GM23338 (cell line): ENCODE measurements around the gene IFI6. TPM values are rescaled to one million over a fixed set of nuclear protein-coding genes. Genes with fewer than 3 reads are reported as not detected.

ENCODE experiments used
- ATAC-seq: fragments of 200-7000 bp; cut with Tn5 transposase; 3 replicates; pipeline ENCODE4 v1.9.1; 2020
- DNase-seq: peaks from one replicate; pipeline ENCODE4 v3.0.0-alpha.2; 2015; ENCODE audit warnings: low spot score
- H2AFZ ChIP-seq: fragments of 200-600 bp; sonication (generic); 2 replicates; pipeline ENCODE4 v1.8.0; 2016; ENCODE audit warnings: antibody characterized with exemption, mild to moderate bottlenecking, moderate library complexity
- H3F3A ChIP-seq: fragments of 200-600 bp; sonication (generic); replicated peaks from 2 replicates; pipeline ENCODE4 v1.8.0; 2017; ENCODE audit warnings: antibody characterized with exemption, mixed run types, low read depth
- H3K27ac ChIP-seq: fragments of 200-600 bp; sonication (generic); 2 replicates; pipeline ENCODE4 v1.6.1; 2016; ENCODE audit warnings: low read depth
- H3K27me3 ChIP-seq: fragments of 200-600 bp; sonication (generic); 2 replicates; pipeline ENCODE4 v1.8.0; 2016; ENCODE audit warnings: mild to moderate bottlenecking, mixed run types, moderate library complexity; ENCODE audit not compliant: insufficient read depth
- H3K36me3 ChIP-seq: fragments of 200-600 bp; sonication (generic); 2 replicates; pipeline ENCODE4 v1.8.0; 2016; ENCODE audit warnings: mild to moderate bottlenecking; ENCODE audit not compliant: insufficient read depth
- H3K4me1 ChIP-seq: fragments of 200-600 bp; sonication (generic); 2 replicates; pipeline ENCODE4 v1.8.0; 2016; ENCODE audit warnings: mild to moderate bottlenecking, moderate library complexity; ENCODE audit not compliant: insufficient read depth
- H3K4me2 ChIP-seq: fragments of 200-600 bp; sonication (generic); 2 replicates; pipeline ENCODE4 v1.7.1; 2017; ENCODE audit warnings: mixed run types
- H3K4me3 ChIP-seq: fragments of 200-600 bp; sonication (generic); 2 replicates; pipeline ENCODE4 v1.6.1; 2016; ENCODE audit warnings: mixed run types
- H3K79me2 ChIP-seq: fragments of 200-600 bp; sonication (generic); replicated peaks from 2 replicates; pipeline ENCODE4 v1.8.0; 2017; ENCODE audit warnings: mild to moderate bottlenecking; ENCODE audit not compliant: insufficient read depth
- H3K9me2 ChIP-seq: fragments of 200-600 bp; sonication (generic); 2 replicates; pipeline ENCODE4 v1.8.0; 2017; ENCODE audit not compliant: insufficient read depth
- H4K20me1 ChIP-seq: fragments of 200-600 bp; sonication (generic); replicated peaks from 2 replicates; pipeline ENCODE4 v1.8.0; 2017; ENCODE audit warnings: mild to moderate bottlenecking; ENCODE audit not compliant: insufficient read depth
- H3K27ac Mint-ChIP-seq: 2 replicates; pipeline ENCODE4 v1.8.0; 2020; ENCODE audit warnings: inconsistent platforms, mild to moderate bottlenecking, moderate library complexity, mixed read lengths
- H3K27me3 Mint-ChIP-seq: 3 replicates; pipeline ENCODE4 v1.8.0; 2022; ENCODE audit warnings: low read depth, mild to moderate bottlenecking, moderate library complexity, mixed read lengths, inconsistent platforms; ENCODE audit not compliant: insufficient read depth, poor library complexity
- H3K36me3 Mint-ChIP-seq: 3 replicates; pipeline ENCODE4 v1.8.0; 2021; ENCODE audit warnings: low read depth, mild to moderate bottlenecking, inconsistent platforms, moderate library complexity, mixed read lengths
- H3K4me1 Mint-ChIP-seq: 3 replicates; pipeline ENCODE4 v1.8.0; 2020; ENCODE audit warnings: mild to moderate bottlenecking, inconsistent platforms, mixed read lengths
- H3K4me3 Mint-ChIP-seq: 3 replicates; pipeline ENCODE4 v1.8.0; 2021; ENCODE audit warnings: moderate library complexity, mild to moderate bottlenecking, inconsistent platforms, mixed read lengths
- H3K9me3 Mint-ChIP-seq: 3 replicates; pipeline ENCODE4 v1.8.0; 2020; ENCODE audit warnings: moderate library complexity, mild to moderate bottlenecking, inconsistent platforms, mixed read lengths
- CREB1 ChIP-seq: fragments of 250-450 bp; sonication (Bioruptor Pico); IDR thresholded peaks from 2 replicates; pipeline ENCODE4 v1.5.0; 2020; ENCODE audit warnings: low read depth, mild to moderate bottlenecking, moderate library complexity
- EZH2phosphoT487 ChIP-seq: fragments of 200-600 bp; sonication (generic); IDR thresholded peaks from one replicate; pipeline ENCODE4 v1.8.1; 2018; ENCODE audit warnings: antibody characterized with exemption; ENCODE audit not compliant: unreplicated experiment
- POLR2AphosphoS5 ChIP-seq: IDR thresholded peaks from 2 replicates; pipeline ENCODE4 v1.6.1; 2016; ENCODE audit warnings: antibody characterized with exemption, low read depth
- ZNF331 ChIP-seq: fragments of 250-450 bp; sonication (Bioruptor Pico); IDR thresholded peaks from 2 replicates; pipeline ENCODE4 v1.5.0; 2020; ENCODE audit warnings: low read depth, mild to moderate bottlenecking, moderate library complexity
- polyA plus RNA-seq: library from polyadenylated mRNA; unstranded; fragments of >200 nt; fragmentation: Nextera tagmentation; extraction: Ambion mirVana; gene quantifications from 2 replicates; pipeline ENCODE4 v1.2.1, GENCODE V29; 2016
- total RNA-seq: library from RNA; depleted of rRNA; stranded (reverse); fragments of >200 nt; shearing (Covaris generic); gene quantifications from 2 replicates; pipeline ENCODE4 v1.2.3, GENCODE V29; 2014
- TF ChIP-seq, protein P1 (sequence below): IDR thresholded peaks from one replicate; pipeline ENCODE4 v1.6.1; 2018; ENCODE audit warnings: antibody characterized with exemption; ENCODE audit not compliant: unreplicated experiment
- TF ChIP-seq, protein P2 (sequence below): fragments of 250-450 bp; sonication (Bioruptor Pico); IDR thresholded peaks from 2 replicates; pipeline ENCODE4 v1.5.0; 2020; ENCODE audit warnings: mild to moderate bottlenecking, moderate library complexity

The IFI6 gene
- total and polyA plus RNA-seq, 2 experiments from 2014 or later: 6.3 to 16.0 TPM

DNA sequence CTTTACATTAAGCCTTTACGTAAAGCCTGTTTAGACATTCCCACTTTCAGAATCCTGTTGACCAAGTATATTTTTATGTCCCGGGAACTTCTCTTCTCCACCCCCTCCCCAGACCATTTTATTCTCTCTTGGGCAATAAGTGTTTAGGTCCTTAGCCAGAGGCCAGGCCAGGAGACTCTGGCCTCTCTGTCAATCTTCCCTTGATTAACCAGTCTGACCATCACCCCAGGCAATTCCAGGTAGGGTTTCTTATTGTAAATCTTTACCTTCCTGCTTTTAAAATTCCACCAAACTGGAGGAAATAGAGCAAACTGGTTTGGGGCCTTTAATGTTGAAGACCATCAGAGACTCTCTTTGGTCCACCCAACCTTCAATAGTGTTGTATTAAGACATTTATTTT lies 12.2 kb upstream of the IFI6 start:
- H3K4me1 Mint-ChIP-seq: peaks cover 1% of the 10 kb centered on the region; the same call in 2 of the 3 replicates
- no peaks in the 10 kb centered on the region for H4K20me1 ChIP-seq
- ATAC-seq (no peak), DNase-seq (no peak)
- no peak overlapping the region for H3K4me3 ChIP-seq
- H3K4me1 ChIP-seq: peaks cover 2% of the 10 kb centered on the region
- H3K36me3 ChIP-seq: no peaks in the 10 kb centered on the region; the same call in 1 of the 2 replicates
- TF ChIP-seq ZNF331 (CRISPR knock-in tag): no peak
- TF ChIP-seq, protein P1, sequence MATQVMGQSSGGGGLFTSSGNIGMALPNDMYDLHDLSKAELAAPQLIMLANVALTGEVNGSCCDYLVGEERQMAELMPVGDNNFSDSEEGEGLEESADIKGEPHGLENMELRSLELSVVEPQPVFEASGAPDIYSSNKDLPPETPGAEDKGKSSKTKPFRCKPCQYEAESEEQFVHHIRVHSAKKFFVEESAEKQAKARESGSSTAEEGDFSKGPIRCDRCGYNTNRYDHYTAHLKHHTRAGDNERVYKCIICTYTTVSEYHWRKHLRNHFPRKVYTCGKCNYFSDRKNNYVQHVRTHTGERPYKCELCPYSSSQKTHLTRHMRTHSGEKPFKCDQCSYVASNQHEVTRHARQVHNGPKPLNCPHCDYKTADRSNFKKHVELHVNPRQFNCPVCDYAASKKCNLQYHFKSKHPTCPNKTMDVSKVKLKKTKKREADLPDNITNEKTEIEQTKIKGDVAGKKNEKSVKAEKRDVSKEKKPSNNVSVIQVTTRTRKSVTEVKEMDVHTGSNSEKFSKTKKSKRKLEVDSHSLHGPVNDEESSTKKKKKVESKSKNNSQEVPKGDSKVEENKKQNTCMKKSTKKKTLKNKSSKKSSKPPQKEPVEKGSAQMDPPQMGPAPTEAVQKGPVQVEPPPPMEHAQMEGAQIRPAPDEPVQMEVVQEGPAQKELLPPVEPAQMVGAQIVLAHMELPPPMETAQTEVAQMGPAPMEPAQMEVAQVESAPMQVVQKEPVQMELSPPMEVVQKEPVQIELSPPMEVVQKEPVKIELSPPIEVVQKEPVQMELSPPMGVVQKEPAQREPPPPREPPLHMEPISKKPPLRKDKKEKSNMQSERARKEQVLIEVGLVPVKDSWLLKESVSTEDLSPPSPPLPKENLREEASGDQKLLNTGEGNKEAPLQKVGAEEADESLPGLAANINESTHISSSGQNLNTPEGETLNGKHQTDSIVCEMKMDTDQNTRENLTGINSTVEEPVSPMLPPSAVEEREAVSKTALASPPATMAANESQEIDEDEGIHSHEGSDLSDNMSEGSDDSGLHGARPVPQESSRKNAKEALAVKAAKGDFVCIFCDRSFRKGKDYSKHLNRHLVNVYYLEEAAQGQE: no peak
- TF ChIP-seq CREB1 (CRISPR knock-in tag): no peak
- TF ChIP-seq POLR2AphosphoS5: no peak
- TF ChIP-seq, protein P2, sequence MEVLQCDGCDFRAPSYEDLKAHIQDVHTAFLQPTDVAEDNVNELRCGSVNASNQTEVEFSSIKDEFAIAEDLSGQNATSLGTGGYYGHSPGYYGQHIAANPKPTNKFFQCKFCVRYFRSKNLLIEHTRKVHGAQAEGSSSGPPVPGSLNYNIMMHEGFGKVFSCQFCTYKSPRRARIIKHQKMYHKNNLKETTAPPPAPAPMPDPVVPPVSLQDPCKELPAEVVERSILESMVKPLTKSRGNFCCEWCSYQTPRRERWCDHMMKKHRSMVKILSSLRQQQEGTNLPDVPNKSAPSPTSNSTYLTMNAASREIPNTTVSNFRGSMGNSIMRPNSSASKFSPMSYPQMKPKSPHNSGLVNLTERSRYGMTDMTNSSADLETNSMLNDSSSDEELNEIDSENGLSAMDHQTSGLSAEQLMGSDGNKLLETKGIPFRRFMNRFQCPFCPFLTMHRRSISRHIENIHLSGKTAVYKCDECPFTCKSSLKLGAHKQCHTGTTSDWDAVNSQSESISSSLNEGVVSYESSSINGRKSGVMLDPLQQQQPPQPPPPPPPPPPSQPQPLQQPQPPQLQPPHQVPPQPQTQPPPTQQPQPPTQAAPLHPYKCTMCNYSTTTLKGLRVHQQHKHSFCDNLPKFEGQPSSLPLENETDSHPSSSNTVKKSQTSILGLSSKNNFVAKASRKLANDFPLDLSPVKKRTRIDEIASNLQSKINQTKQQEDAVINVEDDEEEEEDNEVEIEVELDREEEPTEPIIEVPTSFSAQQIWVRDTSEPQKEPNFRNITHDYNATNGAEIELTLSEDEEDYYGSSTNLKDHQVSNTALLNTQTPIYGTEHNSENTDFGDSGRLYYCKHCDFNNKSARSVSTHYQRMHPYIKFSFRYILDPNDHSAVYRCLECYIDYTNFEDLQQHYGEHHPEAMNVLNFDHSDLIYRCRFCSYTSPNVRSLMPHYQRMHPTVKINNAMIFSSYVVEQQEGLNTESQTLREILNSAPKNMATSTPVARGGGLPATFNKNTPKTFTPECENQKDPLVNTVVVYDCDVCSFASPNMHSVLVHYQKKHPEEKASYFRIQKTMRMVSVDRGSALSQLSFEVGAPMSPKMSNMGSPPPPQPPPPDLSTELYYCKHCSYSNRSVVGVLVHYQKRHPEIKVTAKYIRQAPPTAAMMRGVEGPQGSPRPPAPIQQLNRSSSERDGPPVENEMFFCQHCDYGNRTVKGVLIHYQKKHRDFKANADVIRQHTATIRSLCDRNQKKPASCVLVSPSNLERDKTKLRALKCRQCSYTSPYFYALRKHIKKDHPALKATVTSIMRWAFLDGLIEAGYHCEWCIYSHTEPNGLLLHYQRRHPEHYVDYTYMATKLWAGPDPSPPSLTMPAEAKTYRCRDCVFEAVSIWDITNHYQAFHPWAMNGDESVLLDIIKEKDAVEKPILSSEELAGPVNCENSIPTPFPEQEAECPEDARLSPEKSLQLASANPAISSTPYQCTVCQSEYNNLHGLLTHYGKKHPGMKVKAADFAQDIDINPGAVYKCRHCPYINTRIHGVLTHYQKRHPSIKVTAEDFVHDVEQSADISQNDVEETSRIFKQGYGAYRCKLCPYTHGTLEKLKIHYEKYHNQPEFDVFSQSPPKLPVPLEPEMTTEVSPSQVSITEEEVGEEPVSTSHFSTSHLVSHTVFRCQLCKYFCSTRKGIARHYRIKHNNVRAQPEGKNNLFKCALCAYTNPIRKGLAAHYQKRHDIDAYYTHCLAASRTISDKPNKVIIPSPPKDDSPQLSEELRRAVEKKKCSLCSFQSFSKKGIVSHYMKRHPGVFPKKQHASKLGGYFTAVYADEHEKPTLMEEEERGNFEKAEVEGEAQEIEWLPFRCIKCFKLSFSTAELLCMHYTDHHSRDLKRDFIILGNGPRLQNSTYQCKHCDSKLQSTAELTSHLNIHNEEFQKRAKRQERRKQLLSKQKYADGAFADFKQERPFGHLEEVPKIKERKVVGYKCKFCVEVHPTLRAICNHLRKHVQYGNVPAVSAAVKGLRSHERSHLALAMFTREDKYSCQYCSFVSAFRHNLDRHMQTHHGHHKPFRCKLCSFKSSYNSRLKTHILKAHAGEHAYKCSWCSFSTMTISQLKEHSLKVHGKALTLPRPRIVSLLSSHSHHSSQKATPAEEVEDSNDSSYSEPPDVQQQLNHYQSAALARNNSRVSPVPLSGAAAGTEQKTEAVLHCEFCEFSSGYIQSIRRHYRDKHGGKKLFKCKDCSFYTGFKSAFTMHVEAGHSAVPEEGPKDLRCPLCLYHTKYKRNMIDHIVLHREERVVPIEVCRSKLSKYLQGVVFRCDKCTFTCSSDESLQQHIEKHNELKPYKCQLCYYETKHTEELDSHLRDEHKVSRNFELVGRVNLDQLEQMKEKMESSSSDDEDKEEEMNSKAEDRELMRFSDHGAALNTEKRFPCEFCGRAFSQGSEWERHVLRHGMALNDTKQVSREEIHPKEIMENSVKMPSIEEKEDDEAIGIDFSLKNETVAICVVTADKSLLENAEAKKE (CRISPR knock-in tag): no peak
- TF ChIP-seq EZH2phosphoT487: no peak
- no peaks in the 10 kb centered on the region for H3K9me2 ChIP-seq
- H2AFZ ChIP-seq: no peak overlapping the region
- no peaks in the 10 kb centered on the region for H3K27me3 ChIP-seq
- no peak overlapping the region for H3K4me3 Mint-ChIP-seq
- no peak overlapping the region for H3K27ac ChIP-seq
- H3K27ac Mint-ChIP-seq: no peak overlapping the region
- H3K27me3 Mint-ChIP-seq: peaks cover 5% of the 10 kb centered on the region
- no peaks in the 10 kb centered on the region for H3F3A ChIP-seq
- no peaks in the 10 kb centered on the region for H3K79me2 ChIP-seq
- H3K9me3 Mint-ChIP-seq: peaks cover 40% of the 10 kb centered on the region
- no peak overlapping the region for H3K4me2 ChIP-seq
- H3K36me3 Mint-ChIP-seq: peaks cover 18% of the 10 kb centered on the region
